Keratinocyte (primary cell): ENCODE measurements around the gene PTRHD1. TPM values are rescaled to one million over a fixed set of nuclear protein-coding genes. Genes with fewer than 3 reads are reported as not detected.

Experiments
- DNase-seq: peaks from one replicate; pipeline ENCODE4 v3.0.0-alpha.2; 2011; ENCODE audit warnings: low read depth, missing footprints, low spot score
- FAIRE-seq: peaks from 2 replicates; lab custom pipeline; 2011; peaks lifted over from hg19 to GRCh38; lab: Jason Lieb, UNC
- H2AFZ ChIP-seq: 2 replicates; pipeline ENCODE4 v1.6.0; 2012; ENCODE audit warnings: low read length, control low read depth, inconsistent platforms; ENCODE audit not compliant: control insufficient read depth
- H3K27ac ChIP-seq: 2 replicates; pipeline ENCODE4 v1.5.1; 2011; ENCODE audit warnings: low read length; ENCODE audit not compliant: control insufficient read depth, insufficient read depth
- H3K27me3 ChIP-seq: 3 replicates; pipeline ENCODE4 v1.6.0; 2011; ENCODE audit warnings: low read length; ENCODE audit not compliant: control insufficient read depth, insufficient read depth; ENCODE audit errors: extremely low read depth
- H3K36me3 ChIP-seq, 2 experiments: 2 replicates in 1 of 2; 3 replicates in 1 of 2; pipeline ENCODE4 v1.5.1; 2011; ENCODE audit warnings: low read length in 2 of 2, mild to moderate bottlenecking in 1 of 2; ENCODE audit not compliant: control insufficient read depth in 2 of 2, insufficient read depth in 2 of 2; ENCODE audit errors: extremely low read depth in 1 of 2
- H3K4me1 ChIP-seq: 3 replicates; pipeline ENCODE4 v1.5.1; 2011; ENCODE audit warnings: low read length; ENCODE audit not compliant: control insufficient read depth, insufficient read depth; ENCODE audit errors: extremely low read depth
- H3K4me2 ChIP-seq: 3 replicates; pipeline ENCODE4 v1.6.0; 2011; ENCODE audit warnings: low read depth, low read length; ENCODE audit not compliant: control insufficient read depth, insufficient read depth; ENCODE audit errors: extremely low read depth
- H3K4me3 ChIP-seq, 3 experiments: fragments of 200-600 bp in 1 of 3; sonication (generic) in 1 of 3; 2 replicates in 2 of 3; 3 replicates in 1 of 3; pipeline ENCODE4 v1.5.1; 2011 to 2016; ENCODE audit warnings: low read length in 3 of 3, mild to moderate bottlenecking in 3 of 3, control low read depth in 2 of 3, inconsistent platforms in 1 of 3, low read depth in 1 of 3, mixed read lengths in 1 of 3, mixed run types in 1 of 3, moderate library complexity in 1 of 3; ENCODE audit not compliant: control insufficient read depth in 2 of 3, insufficient read depth in 2 of 3; ENCODE audit errors: extremely low read depth in 1 of 3
- H3K79me2 ChIP-seq: 2 replicates; pipeline ENCODE4 v1.6.0; 2012; ENCODE audit warnings: low read length; ENCODE audit not compliant: control insufficient read depth, insufficient read depth
- H3K9ac ChIP-seq: 3 replicates; pipeline ENCODE4 v1.6.0; 2011; ENCODE audit warnings: low read length; ENCODE audit not compliant: control insufficient read depth, insufficient read depth; ENCODE audit errors: extremely low read depth
- H3K9me1 ChIP-seq: 3 replicates; pipeline ENCODE4 v1.6.0; 2011; ENCODE audit warnings: low read length; ENCODE audit not compliant: control insufficient read depth, insufficient read depth; ENCODE audit errors: extremely low read depth
- H3K9me3 ChIP-seq: 2 replicates; pipeline ENCODE4 v1.5.1; 2012; ENCODE audit warnings: low read depth, low read length; ENCODE audit not compliant: control insufficient read depth
- H4K20me1 ChIP-seq: 3 replicates; pipeline ENCODE4 v1.6.0; 2011; ENCODE audit warnings: low read length; ENCODE audit not compliant: control insufficient read depth, insufficient read depth; ENCODE audit errors: extremely low read depth
- CTCF ChIP-seq, 3 experiments: IDR thresholded peaks in 1 of 3; conservative IDR thresholded peaks in 1 of 3; optimal IDR thresholded peaks in 1 of 3; 2 replicates in 2 of 3; 3 replicates in 1 of 3; pipeline versions ENCODE3 to v1.5.1; 2011; ENCODE audit warnings: low read length in 3 of 3, mild to moderate bottlenecking in 3 of 3, moderate library complexity in 2 of 3, control low read depth in 1 of 3, inconsistent platforms in 1 of 3; ENCODE audit not compliant: insufficient read depth in 2 of 3; ENCODE audit errors: extremely low read depth in 1 of 3
- EZH2 ChIP-seq: IDR thresholded peaks from one replicate; pipeline ENCODE4 v1.6.1; 2012; ENCODE audit warnings: inconsistent platforms, mild to moderate bottlenecking, low read length, moderate library complexity
- dilution Hi-C: fragments of 300-500 bp; cut with MboI; formaldehyde crosslinking; loops from one replicate; pipeline ENCODE4 v1.7.0; 2020; ENCODE audit warnings: low sequenced_read_pairs; ENCODE audit not compliant: extremely low pct_ligation_motif_present
- polyA plus RNA-seq, 5 experiments: library from polyadenylated mRNA; depleted of rRNA in 3 of 5; stranded (reverse) in 3 of 5; stranded (forward) in 1 of 5; unstranded in 1 of 5; fragments of >200 nt; gene quantifications; 1 replicate in 1 of 5; 2 replicates in 3 of 5; 3 replicates in 1 of 5; pipeline versions ENCODE4 v1.2.1 to v1.2.3, GENCODE V29; 2011 to 2012; ENCODE audit warnings: missing spikeins in 2 of 5, low read depth in 1 of 5, low replicate concordance in 1 of 5

PTRHD1 gene
- polyA plus RNA-seq, 1 donor (not counting 4 experiments of a cell fraction or from before 2014, with no cell fraction given) = 36.9 TPM

GRCh38 chr2:24762518-24762917, 30.7 kb downstream of the PTRHD1 start:
- no peak for FAIRE-seq
- Histone ChIP-seq H3K27me3 (no peaks in the 10 kb centered on the region), H3K9me3 (no peaks in the 10 kb centered on the region), H2AFZ (no peak overlapping the region), H3K4me1 (no peaks in the 10 kb centered on the region), H3K9ac (no peak overlapping the region), H3K79me2 (no peaks in the 10 kb centered on the region), H3K36me3 (peaks cover 0 to 3% of the 10 kb centered on the region in 2 experiments), H4K20me1 (no peaks in the 10 kb centered on the region), H3K27ac (no peak overlapping the region), H3K4me2 (no peak overlapping the region), H3K4me3 (no peak overlapping the region), H3K9me1 (no peaks in the 10 kb centered on the region)
- dilution Hi-C loops = no loop called here
- no peak for DNase-seq
- TF ChIP-seq CTCF (optimal IDR thresholded peaks at IDR 0.05 in 1 of 3, IDR thresholded peaks at IDR 0.05 in 1 of 3, conservative IDR thresholded peaks at IDR 0.05 in 1 of 3; ENCODE audit: extremely low read depth in 1 of 3, insufficient read depth in 2 of 3, low read length in 3 of 3) (no peak), EZH2 (no peak)

- peaks cover 0 to 3% of the 10 kb centered on the region in 2 experiments for H3K36me3 ChIP-seq
- H3K27me3 ChIP-seq = no peaks in the 10 kb centered on the region
- no peaks in the 10 kb centered on the region for H3K9me3 ChIP-seq
- no peaks in the 10 kb centered on the region for H3K9me1 ChIP-seq
- FAIRE-seq (no peak), DNase-seq (no peak)
- no peak overlapping the region for H2AFZ ChIP-seq
- dilution Hi-C loops = no loop called here
- H3K4me3 ChIP-seq = no peak overlapping the region
- TF ChIP-seq CTCF (optimal IDR thresholded peaks at IDR 0.05 in 1 of 3, IDR thresholded peaks at IDR 0.05 in 1 of 3, conservative IDR thresholded peaks at IDR 0.05 in 1 of 3; ENCODE audit: extremely low read depth in 1 of 3, insufficient read depth in 2 of 3, low read length in 3 of 3) = no peak
- TF ChIP-seq EZH2 = no peak
- H3K4me2 ChIP-seq = no peak overlapping the region
- H4K20me1 ChIP-seq = no peaks in the 10 kb centered on the region
- no peaks in the 10 kb centered on the region for H3K4me1 ChIP-seq
- no peaks in the 10 kb centered on the region for H3K79me2 ChIP-seq
- no peak overlapping the region for H3K27ac ChIP-seq
- H3K9ac ChIP-seq = no peak overlapping the region
These were observed 31.3 kb downstream of the PTRHD1 start for GRCh38 chr2:24761866-24762265.
